SHP77 (cell line): ENCODE data around the gene MAML2.

Experiments
- DNase-seq, 2 experiments: peaks; one replicate each; lab custom pipeline; 2025; lab: John Stamatoyannopoulos, UW

MAML2 gene

GRCh38 chr11:96238563-96239135 is 104.3 kb downstream of the MAML2 start:
- DNase-seq: no peak

GRCh38 chr11:96237766-96238266 is 105.2 kb downstream of the MAML2 start:
- no peak for DNase-seq

- DNase-seq: no peak
These were observed 107.2 kb downstream of the MAML2 start for GRCh38 chr11:96235751-96236150.

GRCh38 chr11:96234866-96235441 is 108.0 kb downstream of the MAML2 start:
- no peak for DNase-seq

- DNase-seq: no peak
These were observed 110.9 kb downstream of the MAML2 start for GRCh38 chr11:96232132-96232531.

- DNase-seq: no peak
These were observed 112.3 kb downstream of the MAML2 start for GRCh38 chr11:96230686-96231085.

GRCh38 chr11:96229354-96229977 is 113.5 kb downstream of the MAML2 start:
- DNase-seq: no peak

GRCh38 chr11:96228910-96229309 is 114.1 kb downstream of the MAML2 start:
- no peak for DNase-seq

GRCh38 chr11:96228473-96228891 is 114.5 kb downstream of the MAML2 start:
- DNase-seq: no peak

GRCh38 chr11:96227244-96227643 is 115.8 kb downstream of the MAML2 start:
- no peak for DNase-seq

- DNase-seq: no peak
These were observed 119.9 kb downstream of the MAML2 start for GRCh38 chr11:96223083-96223482.

GRCh38 chr11:96222102-96222501 is 120.9 kb downstream of the MAML2 start:
- DNase-seq: no peak

- DNase-seq: no peak
These were observed 121.5 kb downstream of the MAML2 start for GRCh38 chr11:96221244-96222070.

GRCh38 chr11:96219981-96220623 is 122.9 kb downstream of the MAML2 start:
- DNase-seq: no peak

GRCh38 chr11:96218901-96219300 is 124.1 kb downstream of the MAML2 start:
- no peak for DNase-seq

GRCh38 chr11:96218006-96218405 is 125.0 kb downstream of the MAML2 start:
- DNase-seq: no peak

- DNase-seq: no peak
These were observed 125.8 kb downstream of the MAML2 start for GRCh38 chr11:96217206-96217605.

GRCh38 chr11:96215826-96216225 is 127.2 kb downstream of the MAML2 start:
- no peak for DNase-seq

- no peak for DNase-seq
These were observed 127.7 kb downstream of the MAML2 start for GRCh38 chr11:96215110-96215782.

GRCh38 chr11:96214777-96215109 is 128.3 kb downstream of the MAML2 start:
- DNase-seq: no peak

GRCh38 chr11:96213500-96213899 is 129.5 kb downstream of the MAML2 start:
- DNase-seq: no peak

GRCh38 chr11:96211436-96211835 is 131.6 kb downstream of the MAML2 start:
- no peak for DNase-seq
